Mesodermal cell (in vitro differentiated cells): ENCODE results near the gene SLX9.

ENCODE experiments used
- H3K27ac ChIP-seq: 2 replicates; pipeline ENCODE4 v1.7.0; 2013; ENCODE audit warnings: mild to moderate bottlenecking, low read depth, low read length, moderate library complexity; ENCODE audit not compliant: severe bottlenecking
- H3K36me3 ChIP-seq: 2 replicates; pipeline ENCODE4 v1.7.1; 2013; ENCODE audit warnings: mild to moderate bottlenecking, low read length, moderate library complexity; ENCODE audit not compliant: control insufficient read depth, insufficient read depth
- H3K4me1 ChIP-seq: one replicate; pipeline ENCODE4 v1.7.1; 2013; ENCODE audit warnings: mild to moderate bottlenecking, low read length; ENCODE audit not compliant: insufficient read depth, control insufficient read depth, poor library complexity, severe bottlenecking
- H3K4me3 ChIP-seq: 2 replicates; pipeline ENCODE4 v1.7.0; 2013; ENCODE audit warnings: low read length, control low read depth, mild to moderate bottlenecking; ENCODE audit not compliant: insufficient read depth, poor library complexity, severe bottlenecking; ENCODE audit errors: extremely low read depth
- H3K9me3 ChIP-seq: 2 replicates; pipeline ENCODE4 v1.7.1; 2013; ENCODE audit warnings: mild to moderate bottlenecking, low read length, moderate library complexity; ENCODE audit not compliant: control insufficient read depth
- WGBS, 2 experiments: methylation state at CpG; one replicate each; pipeline ENCODE4 v1.1.5; 2013; ENCODE audit warnings: missing lambda C conversion rate in 2 of 2; ENCODE audit not compliant: insufficient coverage in 2 of 2; 5-methylcytosine and 5-hydroxymethylcytosine counted together

The SLX9 gene

DNA sequence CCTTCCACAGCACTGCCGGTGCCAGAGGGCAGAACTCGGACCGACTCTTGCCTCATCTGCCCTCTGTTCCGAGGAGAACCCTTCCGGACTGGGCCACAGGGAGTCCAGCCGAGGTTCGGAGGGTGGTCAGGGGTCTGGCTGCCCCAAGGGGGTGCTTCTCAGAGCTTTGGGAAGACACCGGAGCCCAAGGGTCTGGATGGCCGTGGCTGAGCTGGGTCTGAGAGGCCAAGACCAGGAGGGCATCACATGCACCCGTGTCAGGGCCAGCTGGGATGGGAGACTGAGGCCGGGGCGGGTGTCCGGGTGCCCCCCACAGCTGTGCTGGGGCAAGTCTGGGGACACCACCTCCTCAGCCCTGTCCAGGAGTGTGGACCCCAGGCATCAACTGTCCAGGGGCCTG is 51.1 kb downstream of the SLX9 start:
- Histone ChIP-seq H3K27ac (no peak overlapping the region), H3K9me3 (no peaks in the 10 kb centered on the region), H3K4me3 (no peak overlapping the region), H3K36me3 (no peaks in the 10 kb centered on the region), H3K4me1 (peaks cover 18% of the 10 kb centered on the region)
- WGBS, 2 experiments = 87 to 91% methylated on average over 12 to 13 of the region's 13 CpGs

DNA sequence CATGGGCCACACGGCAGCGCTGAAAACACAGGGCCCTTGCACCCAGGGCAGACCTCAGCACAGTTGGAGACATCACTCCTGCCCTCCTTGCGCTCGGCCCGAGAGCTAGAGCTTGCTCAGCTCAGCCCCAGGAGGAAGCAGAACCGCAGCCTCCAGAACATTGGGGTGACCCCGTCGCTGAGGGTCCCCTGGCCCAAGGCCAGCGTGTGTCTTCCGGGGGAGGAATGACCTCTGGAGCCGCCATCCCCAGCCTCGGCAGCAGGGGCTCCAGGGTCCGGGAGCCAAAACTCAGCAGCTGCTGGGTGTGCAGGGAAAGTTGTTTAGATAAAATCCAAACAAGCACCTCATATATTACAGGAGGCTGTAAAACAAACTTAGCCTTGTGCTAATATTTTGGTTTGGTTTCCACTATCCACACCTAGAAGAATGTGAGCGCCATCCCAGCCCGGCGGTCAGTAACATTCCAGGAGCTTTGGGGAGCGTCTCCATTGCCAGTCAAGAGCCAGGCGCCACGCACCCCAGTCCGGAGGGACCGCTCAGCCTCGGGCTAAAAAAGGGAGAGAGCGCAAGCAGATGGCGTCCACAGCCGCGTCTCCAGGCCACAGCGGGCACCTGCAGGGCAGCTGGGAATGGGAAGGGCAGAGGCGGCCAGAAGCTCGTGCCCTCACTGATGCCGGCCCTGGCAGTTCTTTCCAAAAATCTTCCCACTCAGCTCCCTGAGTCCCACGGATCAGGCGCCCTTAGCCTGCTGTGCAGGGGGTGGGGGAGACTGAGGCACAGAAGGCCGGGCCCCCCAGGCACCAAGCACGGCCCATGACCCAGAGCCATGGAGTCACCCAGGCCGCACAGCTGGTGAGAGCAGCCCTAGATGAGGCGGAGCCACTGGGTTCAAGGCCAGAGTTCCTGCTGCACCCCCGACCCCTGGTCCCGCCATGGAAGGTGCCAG is 52.0 kb downstream of the SLX9 start:
- Histone ChIP-seq H3K4me1 (peaks cover 18% of the 10 kb centered on the region), H3K36me3 (no peaks in the 10 kb centered on the region), H3K9me3 (no peaks in the 10 kb centered on the region), H3K4me3 (no peak overlapping the region), H3K27ac (no peak overlapping the region)
- WGBS, 2 experiments = 89 to 92% methylated on average over 30 to 33 of the region's 38 CpGs

GRCh38 chr21:44992608-44993031 is 52.8 kb downstream of the SLX9 start:
- 96 to 97% methylated on average over 10 to 12 of the region's 13 CpGs for whole genome bisulfite sequencing, 2 experiments

GRCh38 chr21:44993321-44994046 is 53.7 kb downstream of the SLX9 start:
- Histone ChIP-seq H3K4me1 (peaks cover 11% of the 10 kb centered on the region), H3K27ac (no peak overlapping the region), H3K4me3 (no peak overlapping the region), H3K9me3 (no peaks in the 10 kb centered on the region), H3K36me3 (no peaks in the 10 kb centered on the region)
- WGBS, 2 experiments = 93 to 95% methylated on average over 15 to 18 of the region's 20 CpGs

More at GRCh38 chr21:44992608-44993031, 52.8 kb downstream of the SLX9 start:
- no peak overlapping the region for H3K27ac ChIP-seq
- H3K9me3 ChIP-seq = no peaks in the 10 kb centered on the region
- no peak overlapping the region for H3K4me3 ChIP-seq
- peaks cover 14% of the 10 kb centered on the region for H3K4me1 ChIP-seq
- no peaks in the 10 kb centered on the region for H3K36me3 ChIP-seq

- H3K27ac ChIP-seq = no peak overlapping the region
- H3K9me3 ChIP-seq = no peaks in the 10 kb centered on the region
- H3K4me1 ChIP-seq = peaks cover 4% of the 10 kb centered on the region
- WGBS, 2 experiments = 88 to 91% methylated on average over 17 to 19 of the region's 24 CpGs
- H3K4me3 ChIP-seq = no peak overlapping the region
- H3K36me3 ChIP-seq = no peaks in the 10 kb centered on the region
These were observed 54.3 kb downstream of the SLX9 start for GRCh38 chr21:44994047-44994694.

DNA sequence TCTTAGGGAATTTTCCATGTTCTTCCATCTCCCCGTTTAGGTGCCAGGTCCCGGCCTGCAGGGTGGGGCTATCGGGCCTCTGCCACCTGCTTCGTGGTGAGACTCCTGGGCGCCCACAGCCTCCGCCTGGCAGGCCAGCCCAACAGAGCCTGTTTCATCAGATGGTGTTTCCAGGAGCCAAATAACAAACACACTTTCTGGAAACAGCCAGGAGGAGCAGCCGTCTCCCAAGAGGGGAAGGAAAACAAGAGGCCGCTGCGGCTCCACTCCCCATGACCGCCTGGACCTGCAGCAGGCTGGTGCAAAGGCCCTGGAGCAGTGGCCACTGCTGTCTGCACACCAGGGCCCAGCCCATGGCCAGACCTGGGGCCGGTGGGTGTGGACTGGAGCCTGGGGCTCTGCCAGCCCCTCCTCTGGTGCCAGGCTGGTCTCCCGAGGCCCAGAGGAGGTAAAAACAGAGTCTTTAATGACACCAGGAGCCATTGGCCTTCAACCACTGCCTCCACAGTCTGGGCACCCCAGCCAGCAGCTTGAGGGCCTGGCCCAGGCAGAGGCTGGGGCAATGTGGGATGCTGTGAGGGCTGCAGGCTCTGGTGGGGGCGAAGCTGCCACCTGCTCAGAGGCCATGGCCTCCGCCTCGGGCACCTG is 55.0 kb downstream of the SLX9 start:
- Histone ChIP-seq H3K36me3 (no peaks in the 10 kb centered on the region), H3K9me3 (no peaks in the 10 kb centered on the region), H3K4me1 (no peaks in the 10 kb centered on the region), H3K4me3 (no peak overlapping the region), H3K27ac (no peak overlapping the region)
- WGBS, 2 experiments = 85 to 91% methylated on average over 14 of the region's 15 CpGs

DNA sequence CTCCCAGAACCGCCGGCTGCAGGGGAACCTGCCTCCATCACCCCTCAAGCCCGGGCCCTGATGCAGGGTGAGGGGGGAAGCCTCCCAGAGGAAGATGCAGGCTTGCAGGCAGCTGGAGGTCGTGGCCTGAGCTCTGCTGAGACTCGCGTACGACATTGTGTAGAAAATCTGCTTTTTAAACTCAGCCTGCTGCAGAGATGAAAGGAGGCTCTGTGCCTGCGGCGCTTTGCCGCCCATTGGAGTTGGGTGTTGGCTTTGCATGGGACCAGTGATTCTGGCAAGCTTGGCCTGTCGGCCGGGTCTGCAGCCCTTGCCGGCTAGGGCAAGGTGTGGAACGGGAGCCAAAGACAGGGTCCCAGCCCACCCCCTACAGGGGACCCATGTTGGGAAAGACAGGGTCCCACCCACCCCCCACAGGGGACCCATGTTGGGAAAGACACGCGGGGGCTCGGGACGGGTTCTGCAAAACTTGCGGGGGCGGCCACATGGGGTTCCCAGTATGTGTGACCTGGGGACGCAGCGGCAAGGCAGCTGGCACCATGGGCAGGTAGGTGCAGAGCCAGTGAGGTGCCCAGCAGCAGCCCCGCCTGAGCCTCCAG is 55.6 kb downstream of the SLX9 start:
- H3K36me3 ChIP-seq = no peaks in the 10 kb centered on the region
- WGBS, 2 experiments = 87 to 95% methylated on average over 16 to 22 of the region's 23 CpGs
- no peak overlapping the region for H3K4me3 ChIP-seq
- H3K9me3 ChIP-seq = no peaks in the 10 kb centered on the region
- no peaks in the 10 kb centered on the region for H3K4me1 ChIP-seq
- H3K27ac ChIP-seq = no peak overlapping the region

GRCh38 chr21:44996096-44996495 is 56.3 kb downstream of the SLX9 start:
- H3K27ac ChIP-seq = no peak overlapping the region
- H3K4me3 ChIP-seq = no peak overlapping the region
- WGBS, 2 experiments = 87 to 94% methylated on average over 8 to 10 of the region's 10 CpGs

GRCh38 chr21:44996501-44996921 is 56.7 kb downstream of the SLX9 start:
- Histone ChIP-seq H3K36me3 (no peaks in the 10 kb centered on the region), H3K4me1 (no peaks in the 10 kb centered on the region), H3K4me3 (no peak overlapping the region), H3K27ac (no peak overlapping the region), H3K9me3 (no peaks in the 10 kb centered on the region)
- WGBS, 2 experiments = 74 to 85% methylated on average over 5 of the region's 6 CpGs

More at GRCh38 chr21:44996096-44996495, 56.3 kb downstream of the SLX9 start:
- no peaks in the 10 kb centered on the region for H3K4me1 ChIP-seq
- no peaks in the 10 kb centered on the region for H3K9me3 ChIP-seq
- no peaks in the 10 kb centered on the region for H3K36me3 ChIP-seq
